IMR-90 (cell line): ENCODE data around the gene DPP6.

ENCODE experiments used
- BHLHE40 ChIP-seq: fragments of 150-350 bp; IDR thresholded peaks from 2 replicates; pipeline ENCODE4 v1.6.1; 2016; ENCODE audit warnings: mild to moderate bottlenecking, low read depth, low read length
- POLR2A ChIP-seq: IDR thresholded peaks from 2 replicates; pipeline ENCODE4 v1.6.1; 2012; ENCODE audit warnings: mild to moderate bottlenecking, low read depth, low read length

DNA sequence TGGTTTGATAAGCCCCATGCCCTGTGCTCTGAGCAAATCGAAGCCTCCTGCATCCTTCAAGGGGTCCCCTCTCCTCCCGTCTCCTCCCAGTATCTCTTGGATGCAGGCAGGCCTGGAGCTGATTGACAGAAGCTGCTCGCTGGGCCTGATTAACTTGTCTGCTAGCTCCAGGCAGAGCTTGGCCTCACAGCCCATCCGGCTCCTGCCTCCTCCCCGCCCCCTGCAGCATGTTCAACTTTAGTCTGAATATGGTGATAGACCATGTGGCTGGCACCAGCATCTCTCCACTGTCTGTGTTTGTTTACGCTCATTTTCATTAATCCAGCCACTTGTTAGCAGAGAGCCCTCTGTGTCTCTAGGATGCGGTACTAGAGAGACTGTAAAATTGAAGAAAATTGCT is 432.2 kb downstream of the DPP6 start:
- TF ChIP-seq POLR2A (no peak), BHLHE40 (no peak)
